H1 (cell line): Measurements from ENCODE around the gene CLPTM1L.

ENCODE experiments used
- BCL11A ChIP-seq, 2 experiments: IDR thresholded peaks; one replicate each; pipeline ENCODE4 v1.6.1; 2011; ENCODE audit warnings: low read depth in 2 of 2, low read length in 2 of 2, mild to moderate bottlenecking in 2 of 2
- CHD1 ChIP-seq: IDR thresholded peaks from 2 replicates; pipeline ENCODE4 v1.6.1; 2012; ENCODE audit warnings: low read depth, low read length, improper control_type of control experiment
- CREB1 ChIP-seq: IDR thresholded peaks from 2 replicates; pipeline ENCODE4 v1.6.1; 2012; ENCODE audit warnings: inconsistent platforms
- EZH2 ChIP-seq: fragments of 200-600 bp; sonication (generic); IDR thresholded peaks from 2 replicates; pipeline ENCODE4 v1.7.1; 2012; ENCODE audit warnings: low read depth, mild to moderate bottlenecking, moderate library complexity, low read length, inconsistent platforms; ENCODE audit not compliant: severe bottlenecking
- JUND ChIP-seq: IDR thresholded peaks from 2 replicates; pipeline ENCODE4 v1.6.1; 2011; ENCODE audit warnings: mild to moderate bottlenecking, improper control_type of control experiment, low read length
- TBP ChIP-seq: IDR thresholded peaks from 2 replicates; pipeline ENCODE4 v1.6.1; 2011; ENCODE audit warnings: low read depth, low read length, improper control_type of control experiment

DNA sequence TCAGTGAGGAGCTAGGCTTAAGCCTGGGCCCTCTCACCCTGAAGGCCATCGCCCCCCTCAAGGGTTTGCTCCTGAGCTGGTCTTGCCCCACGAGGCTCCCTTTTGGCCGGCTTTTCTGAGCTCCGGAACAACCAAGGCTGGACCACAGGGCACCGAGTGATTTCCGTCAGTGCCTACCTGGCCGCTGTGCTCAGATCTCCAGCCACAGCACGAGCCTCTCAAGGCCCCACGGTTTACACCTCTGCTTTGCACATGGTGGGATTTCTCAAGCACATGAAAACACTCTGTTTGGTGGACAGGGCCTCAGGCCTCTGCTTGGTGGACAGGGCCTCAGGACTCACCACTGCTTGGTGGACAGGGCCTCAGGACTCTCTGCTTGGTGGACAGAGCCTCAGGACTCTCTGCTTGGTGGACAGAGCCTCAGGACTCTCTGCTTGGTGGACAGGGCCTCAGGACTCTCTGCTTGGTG lies 15.8 kb downstream of the CLPTM1L start:
- TF ChIP-seq EZH2 (no peak), JUND (no peak), BCL11A (IDR thresholded peaks at IDR 0.05; ENCODE audit: low read depth in 2 of 2, low read length in 2 of 2) (no peak), TBP (no peak), CREB1 (no peak), CHD1 (no peak)
